ENCODE data around the gene GCSH.

- no peak for TF ChIP-seq TAF1 (conservative IDR thresholded peaks at IDR 0.05)
- TF ChIP-seq, protein P1, sequence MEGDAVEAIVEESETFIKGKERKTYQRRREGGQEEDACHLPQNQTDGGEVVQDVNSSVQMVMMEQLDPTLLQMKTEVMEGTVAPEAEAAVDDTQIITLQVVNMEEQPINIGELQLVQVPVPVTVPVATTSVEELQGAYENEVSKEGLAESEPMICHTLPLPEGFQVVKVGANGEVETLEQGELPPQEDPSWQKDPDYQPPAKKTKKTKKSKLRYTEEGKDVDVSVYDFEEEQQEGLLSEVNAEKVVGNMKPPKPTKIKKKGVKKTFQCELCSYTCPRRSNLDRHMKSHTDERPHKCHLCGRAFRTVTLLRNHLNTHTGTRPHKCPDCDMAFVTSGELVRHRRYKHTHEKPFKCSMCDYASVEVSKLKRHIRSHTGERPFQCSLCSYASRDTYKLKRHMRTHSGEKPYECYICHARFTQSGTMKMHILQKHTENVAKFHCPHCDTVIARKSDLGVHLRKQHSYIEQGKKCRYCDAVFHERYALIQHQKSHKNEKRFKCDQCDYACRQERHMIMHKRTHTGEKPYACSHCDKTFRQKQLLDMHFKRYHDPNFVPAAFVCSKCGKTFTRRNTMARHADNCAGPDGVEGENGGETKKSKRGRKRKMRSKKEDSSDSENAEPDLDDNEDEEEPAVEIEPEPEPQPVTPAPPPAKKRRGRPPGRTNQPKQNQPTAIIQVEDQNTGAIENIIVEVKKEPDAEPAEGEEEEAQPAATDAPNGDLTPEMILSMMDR (IDR thresholded peaks at IDR 0.05; ENCODE audit: low read depth, low read length, missing input control): no peak
- no peak for TF ChIP-seq REST (IDR thresholded peaks at IDR 0.05)
- no peak for TF ChIP-seq ATF3 (IDR thresholded peaks at IDR 0.05)
Measured at GRCh38 chr16:81101702-81102101, 5.5 kb upstream of the GCSH start.
